DMS114 treated with DMSO at 0.1 percent for 48 hours (cell line): ENCODE measurements around the gene NEDD8.
"Not testable (repeated sequence)": the region's sequence is repeated elsewhere in the genome, so short reads cannot be mapped to it uniquely, and the experiment has no call there.

Experiments
- DNase-seq: peaks from one replicate; lab custom pipeline; 2025; ENCODE audit not compliant: unreplicated experiment; lab: John Stamatoyannopoulos, UW

Gene NEDD8

GRCh38 chr14:24226473-24226872, 5.7 kb downstream of the NEDD8 start:
- no peak for DNase-seq

DNA sequence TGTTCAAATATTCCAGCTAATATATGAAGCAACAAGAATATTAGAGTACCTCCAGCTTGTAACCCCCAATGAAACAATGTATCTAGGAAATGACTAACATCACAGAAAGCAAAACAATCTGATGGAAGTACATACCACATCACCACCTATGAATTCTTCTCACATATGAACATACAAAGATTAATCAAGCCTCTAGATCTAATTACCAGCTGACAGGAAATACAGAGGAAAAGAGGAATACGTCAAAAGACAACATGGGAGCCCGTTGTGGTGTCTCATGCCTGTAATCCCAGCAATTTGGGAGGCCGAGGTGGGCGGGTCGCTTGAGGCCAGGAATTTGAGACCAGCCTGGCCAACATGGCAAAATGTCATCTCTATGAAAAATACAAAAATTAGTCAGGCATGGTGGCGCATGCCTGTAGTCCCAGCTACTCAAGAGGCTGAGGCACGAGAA, 7.5 kb downstream of the NEDD8 start:
- DNase-seq: no peak

- not testable (repeated sequence) for DNase-seq
Observed at GRCh38 chr14:24222987-24223386, 9.2 kb downstream of the NEDD8 start.

DNA sequence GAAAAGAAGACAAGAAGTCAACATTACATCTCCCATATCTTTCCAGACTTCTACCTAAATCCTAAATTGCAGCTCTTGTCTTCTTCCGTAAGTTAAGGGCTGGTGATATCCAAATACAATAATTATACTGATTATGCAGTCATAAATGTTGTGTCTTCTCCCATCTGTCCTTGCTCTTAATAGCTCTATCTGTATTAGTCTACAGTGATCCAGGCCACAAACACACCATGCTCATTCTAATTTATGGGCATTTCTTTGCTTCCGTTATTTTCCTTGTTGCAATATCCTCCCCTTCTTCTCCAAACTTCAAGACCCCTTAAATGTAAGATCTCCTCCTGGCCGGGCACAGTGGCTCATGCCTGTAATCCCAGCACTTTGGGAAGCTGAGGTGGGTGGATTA, 12.6 kb downstream of the NEDD8 start:
- no peak for DNase-seq

GRCh38 chr14:24219080-24219479, 13.1 kb downstream of the NEDD8 start:
- no peak for DNase-seq

DNA sequence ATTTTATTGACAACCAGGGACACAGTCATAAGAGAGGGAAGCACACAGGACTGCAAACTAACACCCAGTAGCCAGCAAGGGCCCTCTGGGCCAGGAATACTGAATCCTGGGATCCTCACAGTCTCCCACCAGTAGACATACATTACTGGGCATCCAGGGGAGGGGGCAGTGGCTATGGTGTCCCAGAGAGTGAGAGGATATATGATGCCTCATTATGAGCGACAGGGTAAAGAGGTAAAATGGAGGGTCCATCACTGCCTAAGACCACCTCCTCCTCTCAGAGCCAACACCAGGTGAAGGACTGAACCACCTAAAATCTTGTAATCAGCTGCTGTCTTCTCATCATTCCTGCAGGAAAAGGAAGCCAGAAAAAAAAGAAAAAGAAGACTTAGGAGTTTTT, 15.3 kb downstream of the NEDD8 start:
- DNase-seq: not testable (repeated sequence)

DNA sequence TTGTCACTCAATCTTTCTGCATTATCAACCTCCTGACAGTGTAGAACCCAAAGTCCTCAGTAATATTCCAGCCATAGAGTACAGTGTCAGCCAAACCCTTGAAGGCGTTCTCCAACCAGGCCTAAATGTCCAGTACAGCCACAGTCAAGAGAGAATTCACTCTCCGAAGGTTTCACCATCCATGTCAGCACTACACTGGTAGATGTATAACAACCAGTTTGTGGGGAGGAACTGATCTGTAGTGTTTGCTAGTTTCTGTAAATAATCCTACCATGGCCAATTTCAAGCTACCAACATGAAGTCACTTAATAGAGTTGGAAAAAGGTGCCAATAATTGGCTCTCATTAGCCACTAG, 15.8 kb downstream of the NEDD8 start:
- no peak for DNase-seq

GRCh38 chr14:24215495-24216344, 16.4 kb downstream of the NEDD8 start, which contains the start of gene MDP1:
Gene MDP1, minus strand, starts transcription at chr14:24216066. Its CDS starts 111 bp downstream, at chr14:24215955.
- DNase-seq: peak; percentile 61

GRCh38 chr14:24213866-24214662, 18.1 kb downstream of the NEDD8 start:
- DNase-seq: no peak

DNA sequence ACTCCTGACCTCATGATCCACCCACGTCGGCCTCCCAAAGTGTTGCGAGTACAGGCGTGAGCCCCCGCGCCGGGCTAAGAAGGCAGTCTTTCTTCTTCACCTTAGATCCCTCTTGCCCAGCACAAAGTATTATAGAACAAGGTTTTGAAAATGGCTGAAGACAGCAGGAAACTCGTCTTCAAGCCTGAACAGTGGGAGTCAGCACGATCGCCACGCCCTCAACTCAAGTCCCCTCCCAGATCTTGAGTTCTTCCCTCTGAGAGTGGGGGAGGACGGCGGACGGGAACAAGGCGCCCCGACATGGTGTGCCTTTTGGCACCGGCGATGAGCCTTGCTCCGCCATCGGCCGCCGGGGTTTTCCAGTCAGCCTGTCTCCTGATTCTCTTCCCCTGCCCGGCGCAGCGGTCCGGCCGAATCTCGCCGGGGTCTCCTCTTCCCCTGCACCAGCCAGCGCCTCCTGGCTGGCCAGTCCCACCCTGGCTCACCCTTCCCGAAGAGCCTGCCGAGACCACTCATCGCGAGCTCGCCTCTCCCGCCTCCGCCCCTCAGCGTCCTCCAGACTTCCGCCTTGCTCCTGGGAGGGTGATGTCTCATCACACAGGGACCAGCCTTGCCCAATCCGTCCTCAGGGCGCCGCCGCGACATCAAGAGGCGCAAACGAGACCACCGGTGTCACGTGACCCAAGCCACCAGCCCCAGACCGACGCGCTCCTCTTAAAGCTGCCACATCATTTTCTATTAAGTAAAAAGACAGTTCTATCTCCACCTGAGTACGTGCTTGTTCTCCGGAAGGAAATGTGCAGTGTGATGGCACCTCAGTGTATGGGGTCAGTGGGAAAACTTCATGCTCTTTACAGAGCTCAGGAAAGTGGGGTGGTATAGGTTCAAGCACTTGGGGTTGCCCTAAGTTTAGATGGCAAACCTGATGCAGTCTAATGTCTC, 19.0 kb downstream of the NEDD8 start, which contains the start of gene CHMP4A:
Gene CHMP4A, minus strand, starts transcription at position 565 of the 942 bp plus-strand sequence. Its CDS starts 49 bp downstream, at position 516.
- peak; percentile 92 for DNase-seq

DNA sequence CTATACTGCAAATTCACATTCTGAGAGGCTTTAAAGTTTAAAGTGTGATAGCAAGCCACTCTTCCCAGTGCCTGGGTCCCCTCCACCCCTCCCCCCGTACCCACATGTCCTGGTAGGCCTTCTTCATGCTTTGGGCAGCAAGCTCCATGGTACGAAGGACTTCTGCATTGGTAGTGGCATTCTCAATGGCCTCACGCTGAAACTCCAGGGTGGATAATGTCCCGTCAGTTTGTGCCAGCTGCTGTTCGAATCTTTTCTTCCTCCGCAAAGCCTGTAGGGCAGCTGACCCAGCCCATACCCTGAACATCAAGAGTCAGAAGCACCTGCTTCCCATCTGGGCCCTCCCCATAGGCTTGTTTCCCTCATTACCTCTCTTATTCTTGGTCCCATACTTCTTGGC, 20.9 kb downstream of the NEDD8 start:
- DNase-seq: no peak

DNA sequence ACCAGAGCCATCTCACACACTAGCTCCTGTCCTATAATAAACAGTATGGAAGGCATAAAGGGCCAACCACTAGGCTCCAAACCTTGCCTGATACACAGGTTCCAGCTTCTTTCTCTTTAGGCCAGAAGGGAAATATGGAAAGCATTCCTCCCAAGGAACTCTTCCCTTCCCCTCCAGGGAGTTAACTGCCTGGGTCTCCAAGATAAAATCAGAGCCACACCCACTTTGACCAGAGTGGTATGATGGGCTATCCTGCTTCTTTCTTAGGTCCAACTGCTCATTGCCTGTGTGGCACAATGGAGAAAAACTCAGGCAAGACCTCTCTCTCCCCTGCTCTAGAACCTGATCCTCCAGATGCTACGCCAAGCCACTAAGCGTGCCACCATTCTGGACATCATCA, 24.5 kb downstream of the NEDD8 start:
- no peak for DNase-seq

DNA sequence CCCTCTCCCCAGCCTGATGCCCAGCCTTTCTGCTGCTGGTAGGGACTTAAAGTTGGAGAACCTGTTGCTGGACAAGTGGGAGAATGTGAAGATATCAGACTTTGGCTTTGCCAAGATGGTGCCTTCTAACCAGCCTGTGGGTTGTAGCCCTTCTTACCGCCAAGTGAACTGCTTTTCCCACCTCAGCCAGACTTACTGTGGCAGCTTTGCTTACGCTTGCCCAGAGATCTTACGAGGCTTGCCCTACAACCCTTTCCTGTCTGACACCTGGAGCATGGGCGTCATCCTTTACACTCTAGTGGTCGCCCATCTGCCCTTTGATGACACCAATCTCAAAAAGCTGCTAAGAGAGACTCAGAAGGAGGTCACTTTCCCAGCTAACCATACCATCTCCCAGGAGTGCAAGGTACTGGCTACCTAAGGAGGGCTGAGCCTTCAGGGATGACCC, 25.0 kb downstream of the NEDD8 start:
- no peak for DNase-seq

- no peak for DNase-seq
Observed at GRCh38 chr14:24206260-24207103, 25.7 kb downstream of the NEDD8 start.

DNA sequence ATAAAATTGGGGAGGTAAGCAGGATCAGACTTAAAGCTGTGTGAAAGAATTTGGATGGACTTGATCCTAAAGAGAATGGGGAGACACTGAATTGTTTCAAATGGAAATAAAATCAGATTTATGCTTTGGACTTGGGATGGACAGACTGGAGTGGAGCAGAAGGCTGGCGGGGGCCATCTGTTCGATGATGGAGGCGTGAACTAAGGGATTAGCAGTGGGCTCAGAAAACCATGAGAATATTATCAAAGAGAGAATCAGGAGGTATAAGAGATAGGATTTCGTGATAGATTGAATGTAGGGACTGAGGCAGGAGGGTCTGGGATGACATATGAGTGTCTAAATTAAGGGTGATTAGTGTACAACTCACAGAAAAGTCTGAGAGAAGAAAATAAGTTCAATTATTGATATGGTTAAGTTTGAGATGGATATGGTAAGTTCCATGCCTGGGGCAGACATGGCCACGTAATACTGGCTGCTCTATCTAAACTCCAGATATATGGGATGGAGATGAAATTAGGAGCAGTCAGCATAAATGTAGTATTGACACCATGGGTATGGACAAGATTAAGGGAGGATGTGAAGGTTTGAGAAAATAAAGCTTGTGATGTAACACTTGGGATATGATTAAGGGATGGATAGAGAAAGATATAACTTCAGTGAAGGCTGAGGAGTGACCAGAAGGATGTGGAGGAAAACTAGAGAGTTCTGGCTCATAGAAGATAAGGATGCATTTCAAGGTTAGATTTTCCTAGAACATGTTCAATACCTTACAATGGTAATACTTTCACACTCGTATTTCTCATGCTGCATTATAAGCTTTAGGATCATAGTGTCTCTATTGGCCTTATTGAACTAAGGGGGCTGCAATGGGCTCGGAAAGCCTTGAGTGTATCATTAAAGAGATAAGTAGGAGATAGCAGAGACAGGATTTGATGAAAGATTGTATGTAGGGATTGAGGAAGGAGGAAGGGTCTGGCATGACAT, 27.7 kb downstream of the NEDD8 start:
- DNase-seq: no peak

DNA sequence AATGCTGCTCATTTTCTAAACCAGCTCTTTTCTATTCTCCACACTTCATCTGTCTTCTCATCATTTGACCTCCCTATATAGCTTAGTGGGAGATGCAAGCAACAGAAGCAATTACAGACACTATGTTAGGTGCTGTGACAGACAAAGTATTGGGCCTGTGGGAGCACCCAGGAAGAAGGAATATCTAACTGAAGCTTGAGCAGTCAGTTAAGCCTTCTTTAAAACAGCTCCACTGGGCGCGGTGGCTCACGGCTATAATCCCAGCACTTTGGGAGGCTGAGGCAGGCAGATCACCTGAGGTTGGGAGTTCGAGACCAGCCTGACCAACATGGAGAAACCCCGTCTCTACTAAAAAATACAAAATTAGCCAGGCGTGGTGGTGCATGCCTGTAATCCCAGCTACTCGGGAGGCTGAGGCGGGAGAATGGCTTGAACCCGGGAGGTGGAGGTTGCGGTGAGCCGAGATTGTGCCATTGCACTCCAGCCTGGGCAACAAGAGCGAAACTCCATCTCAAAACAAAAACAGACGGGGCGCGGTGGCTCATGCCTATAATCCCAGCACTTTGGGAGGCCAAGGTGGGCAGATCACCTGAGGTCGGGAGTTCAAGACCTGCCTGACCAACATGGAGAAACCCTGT, 28.8 kb downstream of the NEDD8 start:
- DNase-seq: not testable (repeated sequence)

GRCh38 chr14:24202538-24202937, 29.6 kb downstream of the NEDD8 start:
- not testable (repeated sequence) for DNase-seq
